Endodermal cell (in vitro differentiated cells): ENCODE results near the gene MICALL1. TPM values are rescaled to one million over a fixed set of nuclear protein-coding genes. Genes with fewer than 3 reads are reported as not detected.

Experiments used
- DNase-seq: peaks from one replicate; pipeline ENCODE4 v3.0.0-alpha.2; 2017
- H3K27ac ChIP-seq: 2 replicates; pipeline ENCODE4 v1.5.1; 2013; ENCODE audit warnings: mild to moderate bottlenecking, low read depth, low read length, moderate library complexity
- H3K27me3 ChIP-seq: 2 replicates; pipeline ENCODE4 v1.6.1; 2013; ENCODE audit warnings: mild to moderate bottlenecking, low read length, moderate library complexity; ENCODE audit not compliant: insufficient read depth, control insufficient read depth, poor library complexity, severe bottlenecking
- H3K36me3 ChIP-seq: 2 replicates; pipeline ENCODE4 v1.7.0; 2013; ENCODE audit warnings: mild to moderate bottlenecking, low read length, moderate library complexity; ENCODE audit not compliant: control insufficient read depth, insufficient read depth
- H3K4me1 ChIP-seq: one replicate; pipeline ENCODE4 v1.7.0; 2013; ENCODE audit warnings: low read length; ENCODE audit not compliant: control insufficient read depth, insufficient read depth
- H3K4me3 ChIP-seq: 2 replicates; pipeline ENCODE4 v1.5.1; 2013; ENCODE audit warnings: mild to moderate bottlenecking, low read length, moderate library complexity
- H3K9ac ChIP-seq: 2 replicates; pipeline ENCODE4 v1.6.1; 2013; ENCODE audit warnings: mild to moderate bottlenecking, low read length, moderate library complexity; ENCODE audit not compliant: poor library complexity, severe bottlenecking; ENCODE audit errors: extremely low read depth
- H3K9me3 ChIP-seq: 2 replicates; pipeline ENCODE4 v1.6.1; 2013; ENCODE audit warnings: mild to moderate bottlenecking, low read length, moderate library complexity; ENCODE audit not compliant: control insufficient read depth
- H3K27ac Mint-ChIP-seq: 2 replicates; pipeline ENCODE4 v1.8.0; 2020; ENCODE audit warnings: mixed read lengths
- H3K27me3 Mint-ChIP-seq: 2 replicates; pipeline ENCODE4 v1.8.0; 2021; ENCODE audit warnings: mild to moderate bottlenecking, mixed read lengths; ENCODE audit not compliant: insufficient read depth
- H3K36me3 Mint-ChIP-seq: 2 replicates; pipeline ENCODE4 v1.8.0; 2020; ENCODE audit warnings: low read depth, mixed read lengths
- H3K4me1 Mint-ChIP-seq: 2 replicates; pipeline ENCODE4 v1.8.0; 2020; ENCODE audit warnings: mixed read lengths
- H3K4me3 Mint-ChIP-seq: 2 replicates; pipeline ENCODE4 v1.8.0; 2020; ENCODE audit warnings: mild to moderate bottlenecking, moderate library complexity, mixed read lengths
- H3K9me3 Mint-ChIP-seq: 2 replicates; pipeline ENCODE4 v1.8.0; 2020; ENCODE audit warnings: mild to moderate bottlenecking, mixed read lengths
- WGBS, 2 experiments: methylation state at CpG; one replicate each; pipeline versions ENCODE4 v1.1.5 to v1.1.7; 2013; ENCODE audit warnings: missing lambda C conversion rate in 2 of 2, mixed read lengths in 1 of 2; ENCODE audit not compliant: insufficient coverage in 1 of 2, insufficient read length in 1 of 2; 5-methylcytosine and 5-hydroxymethylcytosine counted together
- total RNA-seq, 2 donors: library from RNA; stranded (reverse); fragmentation: NEBNext Ultra II Directional in 1 of 2; extraction: Animal tissue kit (Norgen Biotek cat#: 25700) in 1 of 2; gene quantifications; 2 replicates in 1 of 2; 3 replicates in 1 of 2; pipeline ENCODE4 v1.2.1, GENCODE V29; 2021
- TF ChIP-seq, protein P1 (sequence below): fragments of 200-600 bp; sonication (generic); conservative IDR thresholded peaks from 2 replicates; pipeline ENCODE4 v1.5.0; 2021; ENCODE audit warnings: antibody characterized with exemption, mild to moderate bottlenecking

MICALL1 gene
- total RNA-seq, 2 donors from 2014 or later = 33.5 to 36.6 TPM

- Mint-ChIP-seq H3K4me1 (peaks cover 3% of the 10 kb centered on the region), H3K27ac (no peak overlapping the region), H3K9me3 (no peaks in the 10 kb centered on the region), H3K4me3 (no peak overlapping the region), H3K36me3 (peaks cover 89% of the 10 kb centered on the region), H3K27me3 (no peaks in the 10 kb centered on the region)
- Histone ChIP-seq H3K36me3 (peaks cover 87% of the 10 kb centered on the region), H3K9me3 (no peaks in the 10 kb centered on the region), H3K9ac (no peak overlapping the region), H3K4me1 (no peaks in the 10 kb centered on the region), H3K4me3 (no peak overlapping the region), H3K27ac (no peak overlapping the region), H3K27me3 (no peaks in the 10 kb centered on the region)
- DNase-seq = no peak
- WGBS, 2 experiments = 95% methylated on average over 4 to 6 of the region's 6 CpGs
- TF ChIP-seq, protein P1, sequence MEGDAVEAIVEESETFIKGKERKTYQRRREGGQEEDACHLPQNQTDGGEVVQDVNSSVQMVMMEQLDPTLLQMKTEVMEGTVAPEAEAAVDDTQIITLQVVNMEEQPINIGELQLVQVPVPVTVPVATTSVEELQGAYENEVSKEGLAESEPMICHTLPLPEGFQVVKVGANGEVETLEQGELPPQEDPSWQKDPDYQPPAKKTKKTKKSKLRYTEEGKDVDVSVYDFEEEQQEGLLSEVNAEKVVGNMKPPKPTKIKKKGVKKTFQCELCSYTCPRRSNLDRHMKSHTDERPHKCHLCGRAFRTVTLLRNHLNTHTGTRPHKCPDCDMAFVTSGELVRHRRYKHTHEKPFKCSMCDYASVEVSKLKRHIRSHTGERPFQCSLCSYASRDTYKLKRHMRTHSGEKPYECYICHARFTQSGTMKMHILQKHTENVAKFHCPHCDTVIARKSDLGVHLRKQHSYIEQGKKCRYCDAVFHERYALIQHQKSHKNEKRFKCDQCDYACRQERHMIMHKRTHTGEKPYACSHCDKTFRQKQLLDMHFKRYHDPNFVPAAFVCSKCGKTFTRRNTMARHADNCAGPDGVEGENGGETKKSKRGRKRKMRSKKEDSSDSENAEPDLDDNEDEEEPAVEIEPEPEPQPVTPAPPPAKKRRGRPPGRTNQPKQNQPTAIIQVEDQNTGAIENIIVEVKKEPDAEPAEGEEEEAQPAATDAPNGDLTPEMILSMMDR = no peak
Measured at GRCh38 chr22:37865510-37865909, 40.6 kb upstream of the MICALL1 start.

GRCh38 chr22:37870273-37870672, 35.8 kb upstream of the MICALL1 start:
- peaks cover 82% of the 10 kb centered on the region for H3K36me3 Mint-ChIP-seq
- Histone ChIP-seq H3K36me3 (peaks cover 84% of the 10 kb centered on the region), H3K9ac (no peak overlapping the region), H3K9me3 (no peaks in the 10 kb centered on the region), H3K27me3 (no peaks in the 10 kb centered on the region), H3K27ac (no peak overlapping the region), H3K4me3 (no peak overlapping the region), H3K4me1 (no peaks in the 10 kb centered on the region)
- no peak for DNase-seq
- no peaks in the 10 kb centered on the region for H3K27me3 Mint-ChIP-seq
- no peaks in the 10 kb centered on the region for H3K4me1 Mint-ChIP-seq
- H3K27ac Mint-ChIP-seq = peak overlapping the region; percentile 59
- H3K9me3 Mint-ChIP-seq = no peaks in the 10 kb centered on the region
- H3K4me3 Mint-ChIP-seq = no peak overlapping the region
- 88 to 95% methylated on average over 6 to 7 of the region's 7 CpGs for WGBS, 2 experiments
- TF ChIP-seq, protein P1 = no peak

DNA sequence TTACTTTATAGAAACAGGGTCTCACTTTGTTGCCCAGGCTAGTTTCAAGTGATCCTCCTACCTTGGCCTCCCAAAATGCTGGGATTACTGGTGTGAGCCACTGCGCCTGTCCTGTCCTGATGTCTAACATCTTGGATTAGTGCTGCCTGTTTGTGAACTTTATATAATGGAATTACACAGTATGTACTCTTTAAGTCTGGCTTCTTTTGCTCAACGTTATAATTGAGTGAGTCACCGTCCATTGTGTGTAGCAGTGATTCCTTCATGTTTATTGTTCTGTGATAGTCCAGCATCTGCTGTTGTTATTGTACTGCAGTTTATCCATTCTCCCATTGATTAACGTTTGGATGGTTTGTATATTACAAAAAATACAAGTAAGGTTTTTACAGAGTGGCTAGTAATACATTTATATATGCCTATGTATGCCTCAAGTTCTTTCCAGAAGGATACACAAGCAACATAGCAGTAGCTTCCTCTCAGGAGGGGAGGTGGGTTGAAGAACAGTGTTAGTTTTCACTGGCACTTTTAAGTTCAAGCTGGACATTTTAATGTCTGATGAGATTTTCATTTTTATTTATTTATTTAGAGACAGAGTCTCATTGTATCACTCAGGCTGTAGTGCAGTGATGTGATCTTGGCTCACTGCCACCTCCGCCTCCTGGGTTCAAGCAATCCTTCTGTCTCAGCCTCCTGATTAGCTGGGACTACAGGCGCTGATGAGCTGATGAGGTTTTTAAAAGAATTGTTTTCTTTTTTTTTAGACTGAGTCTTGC, 25.2 kb upstream of the MICALL1 start:
- no peak overlapping the region for H3K9ac ChIP-seq

More for the DNA sequence above, 25.2 kb upstream of the MICALL1 start:
- Mint-ChIP-seq H3K9me3 (no peaks in the 10 kb centered on the region), H3K4me3 (no peak overlapping the region), H3K36me3 (peaks cover 67% of the 10 kb centered on the region), H3K27me3 (no peaks in the 10 kb centered on the region), H3K4me1 (no peaks in the 10 kb centered on the region), H3K27ac (no peak overlapping the region)
- H3K27me3 ChIP-seq = no peaks in the 10 kb centered on the region
- H3K36me3 ChIP-seq = peaks cover 81% of the 10 kb centered on the region
- no peak overlapping the region for H3K4me3 ChIP-seq
- no peaks in the 10 kb centered on the region for H3K4me1 ChIP-seq
- DNase-seq = no peak
- TF ChIP-seq, protein P1 = no peak
- WGBS, 2 experiments = 97 to 100% methylated on average over 3 to 6 of the region's 6 CpGs
- no peak overlapping the region for H3K27ac ChIP-seq
- H3K9me3 ChIP-seq = no peaks in the 10 kb centered on the region
